Aorta (tissue), 5 donors: ENCODE data around the gene ARFGEF2. TPM values are rescaled to one million over a fixed set of nuclear protein-coding genes. Genes with fewer than 3 reads are reported as not detected.
A peak's percentile ranks its signal among the peaks of the same experiment; 100 is the strongest.

Experiments
- ATAC-seq: fragments of 200-7000 bp; cut with Tn5 transposase; one replicate; pipeline ENCODE4 v1.9.1; 2022; ENCODE audit warnings: moderate library complexity; ENCODE audit not compliant: low FRiP score
- DNase-seq, 2 donors: peaks; one replicate each; pipeline ENCODE4 v3.0.0-alpha.2; 2020
- H3K27ac ChIP-seq, 2 donors: one replicate each; pipeline ENCODE4 v1.5.1; 2013; ENCODE audit warnings: low read length in 2 of 2, mild to moderate bottlenecking in 2 of 2, moderate library complexity in 2 of 2, control low read depth in 1 of 2, inconsistent platforms in 1 of 2, low read depth in 1 of 2
- H3K27me3 ChIP-seq, 2 donors: one replicate each; pipeline ENCODE4 v1.6.1; 2013; ENCODE audit warnings: control low read depth in 1 of 2, low read length in 1 of 2, mild to moderate bottlenecking in 1 of 2, moderate library complexity in 1 of 2; ENCODE audit not compliant: insufficient read depth in 2 of 2, control insufficient read depth in 1 of 2
- H3K36me3 ChIP-seq, 2 donors: one replicate each; pipeline ENCODE4 v1.6.1; 2013; ENCODE audit warnings: control low read depth in 1 of 2, low read length in 1 of 2, mild to moderate bottlenecking in 1 of 2; ENCODE audit not compliant: insufficient read depth in 2 of 2, control insufficient read depth in 1 of 2
- H3K4me1 ChIP-seq, 2 donors: one replicate each; pipeline ENCODE4 v1.6.1; 2013; ENCODE audit warnings: low read length in 2 of 2, control low read depth in 1 of 2, mild to moderate bottlenecking in 1 of 2, moderate library complexity in 1 of 2; ENCODE audit not compliant: insufficient read depth in 2 of 2, control insufficient read depth in 1 of 2
- H3K4me3 ChIP-seq, 2 donors: one replicate each; pipeline ENCODE4 v1.5.1; 2013; ENCODE audit warnings: low read length in 2 of 2, control low read depth in 1 of 2, mild to moderate bottlenecking in 1 of 2
- H3K9me3 ChIP-seq: one replicate; pipeline ENCODE4 v1.6.1; 2013; ENCODE audit warnings: mild to moderate bottlenecking, low read length; ENCODE audit not compliant: control insufficient read depth
- WGBS, 2 donors: extraction: QIAGEN DNeasy Blood & Tissue Kit; methylation state at CpG; one replicate each; pipeline ENCODE4 v1.1.7; 2013; 5-methylcytosine and 5-hydroxymethylcytosine counted together
- intact Hi-C, 2 donors: fragments of 100-400 bp; cut with DNase I; formaldehyde crosslinking; loops; one replicate each; pipeline versions ENCODE4 v1.14.2 to v1.15.0; 2022
- polyA plus RNA-seq, 2 donors: library from polyadenylated mRNA; stranded (reverse); fragments of 200-250 nt; gene quantifications; one replicate each; pipeline ENCODE4 v1.2.3, GENCODE V29; 2013
- total RNA-seq, 2 donors: library from RNA; stranded (reverse); fragmentation: NEBNext Ultra II Directional; extraction: Animal tissue kit (Norgen Biotek cat#: 25700); gene quantifications; one replicate each; pipeline ENCODE4 v1.2.1, GENCODE V29; 2021
- donor health status: healthy with polysubstance abuse.
- donor health status: Bipolar disorder and iron deficiency.
- donor health status: DM: no; HTN: no; CAD: no.
- donor health status: DM: no; HTN: no; CAD: no.
- donor health status: DM: yes; HTN: yes; CAD: no.

The ARFGEF2 gene
- total and polyA plus RNA-seq, 4 donors = 5.8 to 30.2 (median 19.3) TPM

DNA sequence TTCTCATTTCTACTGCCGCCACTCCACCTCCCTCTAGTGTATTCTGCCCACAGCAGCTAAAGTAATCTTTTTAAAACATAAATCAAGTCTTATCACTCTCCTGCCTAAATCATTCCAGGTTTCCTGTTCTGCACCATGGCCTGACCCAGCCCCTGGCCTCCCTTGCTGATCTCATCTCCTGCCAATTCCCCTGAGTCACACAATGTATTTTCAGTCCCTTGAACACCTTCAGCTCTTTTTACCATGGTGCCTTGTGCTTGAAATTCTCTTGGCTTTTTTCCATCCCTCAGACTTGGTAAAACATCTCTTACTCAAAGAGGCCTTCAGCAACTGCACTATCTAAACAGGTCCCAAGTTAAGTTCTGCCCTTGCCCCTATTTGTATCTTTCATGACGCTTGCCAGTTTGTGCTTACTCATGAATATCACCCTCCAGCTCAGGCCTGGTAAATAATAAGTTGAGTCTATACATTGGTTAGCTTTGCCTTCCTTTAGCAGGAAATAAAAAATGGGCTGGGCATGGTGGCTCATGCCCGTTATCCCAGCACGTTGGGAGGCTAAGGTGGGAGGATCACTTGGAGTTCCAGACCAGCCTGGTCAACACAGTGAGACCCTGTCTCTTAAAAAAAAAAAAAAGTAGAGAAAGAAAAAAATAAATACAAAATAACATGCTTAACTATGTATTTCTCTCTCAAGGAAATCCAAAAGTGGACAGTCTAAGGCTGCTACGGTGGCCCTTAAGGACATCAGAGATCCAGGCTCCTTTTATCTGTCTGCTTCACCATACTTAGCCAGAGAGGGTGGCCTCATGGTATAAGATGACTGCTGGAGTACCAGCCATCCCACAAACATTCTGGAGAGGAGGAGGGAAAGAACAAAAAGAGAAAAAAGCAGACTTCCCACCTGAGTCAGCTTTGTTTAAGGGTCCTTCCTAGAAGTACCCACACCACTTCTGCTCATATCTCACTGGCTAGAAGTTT lies 62.2 kb downstream of the ARFGEF2 start:
- no peaks in the 10 kb centered on the region for H3K27me3 ChIP-seq
- H3K9me3 ChIP-seq = peaks cover 1% of the 10 kb centered on the region
- ATAC-seq = no peak
- WGBS, 2 donors = 83 to 89% methylated on average over 5 of the region's 5 CpGs
- peak overlapping the region in 1 of 2 donors; percentile 8 for H3K27ac ChIP-seq
- peaks cover 0 to 3% of the 10 kb centered on the region in 2 donors for H3K4me1 ChIP-seq
- no peak for DNase-seq
- H3K36me3 ChIP-seq = peaks cover 3 to 5% of the 10 kb centered on the region in 2 donors
- no peak overlapping the region for H3K4me3 ChIP-seq
- intact Hi-C loops = loop anchor here in 1 of 2 donors (5.0 kb wide), 1 partner anchor 61 kb away; the partner anchor contains the start of gene ARFGEF2

DNA sequence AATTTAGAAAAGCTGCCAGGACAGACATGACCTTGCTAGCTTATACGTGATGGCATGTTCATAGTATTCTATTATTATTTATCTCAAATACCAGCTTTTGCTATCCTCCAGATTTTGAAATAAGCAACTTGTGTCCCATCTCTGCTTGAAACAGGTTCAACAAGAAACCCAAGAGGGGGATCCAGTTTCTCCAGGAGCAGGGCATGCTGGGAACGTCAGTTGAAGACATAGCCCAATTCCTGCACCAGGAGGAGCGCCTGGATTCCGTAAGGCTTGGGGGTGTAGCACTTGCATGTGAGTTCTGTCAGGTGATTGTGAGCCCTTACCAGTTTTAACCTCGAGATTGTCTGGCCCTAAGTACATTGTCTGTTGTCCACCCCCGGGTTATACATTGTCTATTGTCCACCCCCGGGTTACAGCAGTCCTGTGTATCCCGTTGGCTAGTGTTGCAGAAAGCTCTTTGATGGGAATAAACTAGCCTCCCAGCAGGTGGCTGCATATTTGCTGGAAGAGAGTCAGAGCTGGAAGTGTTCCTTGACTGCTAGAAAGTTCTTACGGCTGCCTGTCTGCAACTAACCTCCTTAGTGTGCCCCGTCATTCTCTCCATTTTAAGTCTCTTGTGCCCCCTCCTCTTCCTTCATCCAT lies 63.2 kb downstream of the ARFGEF2 start:
- peaks cover 8 to 9% of the 10 kb centered on the region in 2 donors for H3K36me3 ChIP-seq
- no peak overlapping the region for H3K27ac ChIP-seq
- intact Hi-C loops = loop anchor here in 1 of 2 donors (5.0 kb wide), 1 partner anchor 62 kb away; the partner anchor contains the start of gene ARFGEF2
- 93 to 94% methylated on average over 10 of the region's 10 CpGs for WGBS, 2 donors
- DNase-seq (no peak), ATAC-seq (no peak)
- peaks cover 1% of the 10 kb centered on the region for H3K9me3 ChIP-seq
- H3K4me3 ChIP-seq = no peak overlapping the region
- peaks cover 0 to 3% of the 10 kb centered on the region in 2 donors for H3K4me1 ChIP-seq
- H3K27me3 ChIP-seq = no peaks in the 10 kb centered on the region

DNA sequence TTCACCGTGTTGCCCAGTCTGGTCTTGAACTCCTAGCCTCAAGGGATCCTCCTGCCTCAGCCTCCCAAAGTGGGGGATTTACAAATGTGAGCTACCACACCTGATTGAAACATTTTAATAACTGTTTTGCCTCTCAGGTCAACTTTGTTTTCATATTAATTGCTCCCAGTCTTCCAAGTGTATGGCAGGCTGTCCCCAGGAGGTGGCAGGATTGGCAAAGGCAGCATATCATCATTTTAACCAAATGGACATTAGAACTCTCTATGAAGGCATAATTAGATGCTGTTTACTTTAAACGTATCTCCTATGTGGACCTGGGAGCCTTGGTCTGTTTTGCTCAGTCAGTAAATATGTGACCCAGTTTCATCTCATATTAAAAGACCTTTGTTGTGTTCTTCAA lies 65.4 kb downstream of the ARFGEF2 start:
- Histone ChIP-seq H3K27me3 (no peaks in the 10 kb centered on the region), H3K36me3 (peaks cover 15 to 16% of the 10 kb centered on the region in 2 donors), H3K27ac (no peak overlapping the region), H3K9me3 (peaks cover 1% of the 10 kb centered on the region), H3K4me3 (no peak overlapping the region), H3K4me1 (peaks cover 0 to 3% of the 10 kb centered on the region in 2 donors)
- intact Hi-C loops = no loop called here
- ATAC-seq = no peak
- 73 to 76% methylated on average over 2 of the region's 2 CpGs for WGBS, 2 donors
- no peak for DNase-seq

DNA sequence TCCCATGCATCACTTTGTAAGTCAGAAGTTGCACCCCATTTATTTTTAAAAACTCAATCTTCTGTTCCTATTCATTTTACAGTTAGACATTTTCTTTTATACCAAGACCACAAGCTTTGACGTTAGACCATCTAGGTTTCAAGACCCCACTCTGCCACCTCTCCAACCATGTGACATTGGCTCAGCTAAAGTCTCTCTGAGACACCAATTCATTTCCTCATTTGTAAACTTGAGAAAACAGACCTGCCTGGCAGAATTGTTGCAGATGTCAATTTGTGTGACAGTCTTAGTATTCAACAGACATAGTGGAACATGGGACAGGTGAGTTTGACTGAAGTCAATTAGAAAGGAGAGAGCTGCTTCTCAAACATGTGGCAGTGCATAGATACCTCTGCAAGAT lies 69.0 kb downstream of the ARFGEF2 start:
- intact Hi-C loops = loop anchor here in 1 of 2 donors (10.0 kb wide), 1 partner anchor 94 kb away; no protein-coding TSS in a partner anchor
- 73 to 76% methylated on average over 1 of the region's 1 CpG for WGBS, 2 donors
- H3K27me3 ChIP-seq = no peaks in the 10 kb centered on the region
- H3K27ac ChIP-seq = no peak overlapping the region
- no peak overlapping the region for H3K4me3 ChIP-seq
- ATAC-seq (no peak), DNase-seq (no peak)
- H3K9me3 ChIP-seq = no peaks in the 10 kb centered on the region
- peaks cover 19 to 22% of the 10 kb centered on the region in 2 donors for H3K36me3 ChIP-seq
- H3K4me1 ChIP-seq = no peaks in the 10 kb centered on the region

DNA sequence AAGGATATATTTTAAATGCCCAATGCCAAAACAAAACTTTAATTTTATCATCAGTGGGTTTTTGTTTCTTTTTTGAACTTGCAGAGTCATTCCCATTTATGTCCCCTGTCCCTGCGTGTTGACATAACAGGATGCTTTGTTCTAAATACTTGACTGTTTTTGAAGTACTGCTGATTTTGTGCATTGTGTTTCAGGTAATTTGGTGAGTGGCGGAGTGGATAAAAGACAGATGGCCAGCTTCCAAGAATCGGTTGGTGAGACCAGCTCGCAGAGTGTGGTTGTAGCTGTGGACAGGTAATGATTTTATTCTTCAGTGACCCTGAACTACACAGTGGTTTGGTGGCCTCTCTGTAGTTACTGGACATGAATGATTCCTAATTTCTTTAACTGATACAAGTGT lies 74.1 kb downstream of the ARFGEF2 start:
- DNase-seq (no peak), ATAC-seq (no peak)
- Histone ChIP-seq H3K4me1 (no peaks in the 10 kb centered on the region), H3K27ac (no peak overlapping the region), H3K4me3 (no peak overlapping the region), H3K9me3 (no peaks in the 10 kb centered on the region), H3K27me3 (no peaks in the 10 kb centered on the region), H3K36me3 (peaks cover 18 to 20% of the 10 kb centered on the region in 2 donors)
- WGBS, 2 donors = 84 to 88% methylated on average over 4 of the region's 4 CpGs
- intact Hi-C loops = loop anchor here in 1 of 2 donors (10.0 kb wide), 1 partner anchor 89 kb away; no protein-coding TSS in a partner anchor

DNA sequence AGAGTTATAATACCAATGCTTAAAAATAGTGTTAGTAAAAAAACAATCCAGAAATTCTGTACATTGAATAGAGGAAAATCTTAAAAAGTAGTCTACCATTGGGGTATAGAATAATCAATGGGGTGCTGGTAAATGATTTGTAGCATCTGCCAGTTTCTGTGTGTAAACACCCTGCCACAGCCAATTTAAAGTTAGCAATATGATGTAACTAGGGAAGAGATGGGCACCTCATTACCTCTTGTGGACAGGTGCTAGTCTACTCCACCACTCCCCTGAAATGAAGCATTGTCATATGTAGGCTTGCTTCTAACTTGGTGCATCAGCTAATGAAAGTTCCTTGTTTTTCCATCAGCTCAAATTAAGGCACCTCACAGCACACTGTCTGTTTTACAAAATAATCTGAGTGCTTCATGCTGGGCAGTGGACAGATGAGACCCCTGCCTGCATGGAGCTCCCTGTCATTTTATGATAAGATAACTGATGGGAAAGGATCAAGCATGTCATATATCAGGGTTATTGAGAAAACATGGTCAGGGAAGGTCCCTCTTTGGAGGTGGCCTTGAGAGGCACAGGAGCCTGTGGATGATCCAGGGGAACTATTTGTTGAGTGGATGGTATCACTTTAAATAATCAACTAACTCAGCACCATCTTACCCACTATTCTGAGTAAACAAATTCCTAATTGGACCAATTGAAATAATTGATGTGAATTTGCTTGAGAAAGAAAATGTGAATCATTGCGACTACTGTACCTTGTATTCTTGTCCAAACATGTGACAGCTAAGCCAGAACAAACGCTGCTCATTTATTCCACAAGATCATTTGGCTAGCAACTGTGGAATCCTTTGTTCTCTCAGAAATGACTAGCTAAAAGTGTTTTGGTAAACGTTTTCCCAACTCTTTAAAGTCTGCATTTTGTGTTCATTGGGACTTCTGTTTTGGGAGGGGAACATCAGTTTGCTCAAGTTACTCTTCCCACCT lies 78.7 kb downstream of the ARFGEF2 start:
- H3K9me3 ChIP-seq = no peaks in the 10 kb centered on the region
- H3K27ac ChIP-seq = no peak overlapping the region
- no peaks in the 10 kb centered on the region for H3K4me1 ChIP-seq
- intact Hi-C loops = loop anchor here in 1 of 2 donors (10.0 kb wide), 1 partner anchor 85 kb away; no protein-coding TSS in a partner anchor
- H3K27me3 ChIP-seq = no peaks in the 10 kb centered on the region
- no peak overlapping the region for H3K4me3 ChIP-seq
- no peak for ATAC-seq
- WGBS, 2 donors = 64 to 67% methylated on average over 3 of the region's 3 CpGs
- H3K36me3 ChIP-seq = peaks cover 9 to 10% of the 10 kb centered on the region in 2 donors
- DNase-seq = no peak

DNA sequence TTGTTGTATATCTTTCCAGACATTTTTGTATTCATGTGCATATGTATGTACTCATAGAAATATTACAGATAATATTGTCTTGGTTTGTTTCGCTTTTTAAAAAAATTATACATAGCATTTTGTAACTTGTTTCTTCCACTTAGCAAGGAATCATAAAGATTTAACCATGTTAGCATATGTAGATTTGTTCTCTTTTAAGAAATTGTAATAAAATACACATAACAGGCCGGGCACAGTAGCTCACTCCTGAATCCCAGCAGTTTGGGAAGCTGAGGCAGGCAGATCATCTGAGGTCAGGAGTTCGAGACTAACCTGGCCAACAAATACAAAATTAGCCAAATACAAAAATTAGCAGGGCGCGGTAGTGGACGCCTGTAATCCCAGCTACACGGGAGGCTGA lies 80.2 kb downstream of the ARFGEF2 start:
- ATAC-seq (no peak), DNase-seq (no peak)
- Histone ChIP-seq H3K36me3 (peaks cover 8 to 10% of the 10 kb centered on the region in 2 donors), H3K27ac (no peak overlapping the region), H3K4me1 (no peaks in the 10 kb centered on the region), H3K4me3 (no peak overlapping the region), H3K27me3 (no peaks in the 10 kb centered on the region), H3K9me3 (no peaks in the 10 kb centered on the region)
- intact Hi-C loops = no loop called here
- 94 to 96% methylated on average over 7 of the region's 7 CpGs for WGBS, 2 donors
